ENCODE data around the gene TTI1. TPM values are rescaled to one million over a fixed set of nuclear protein-coding genes. Genes with fewer than 3 reads are reported as not detected.
"Not testable (repeated sequence)": the region's sequence is repeated elsewhere in the genome, so short reads cannot be mapped to it uniquely, and the experiment has no call there.

Gene TTI1
- polyA plus RNA-seq, 1 donor = 16.8 TPM

- no peak for DNase-seq (ENCODE audit: low read depth)
These were observed 63.1 kb downstream of the TTI1 start for GRCh38 chr20:37969949-37970855.

- no peak for DNase-seq (ENCODE audit: low read depth)
These were observed 64.3 kb downstream of the TTI1 start for GRCh38 chr20:37968841-37969401.

- not testable (repeated sequence) for DNase-seq (ENCODE audit: low read depth)
These were observed 69.8 kb downstream of the TTI1 start for GRCh38 chr20:37963483-37963882.

- no peak for DNase-seq (ENCODE audit: low read depth)
These were observed 72.2 kb downstream of the TTI1 start for GRCh38 chr20:37961066-37961465.

DNA sequence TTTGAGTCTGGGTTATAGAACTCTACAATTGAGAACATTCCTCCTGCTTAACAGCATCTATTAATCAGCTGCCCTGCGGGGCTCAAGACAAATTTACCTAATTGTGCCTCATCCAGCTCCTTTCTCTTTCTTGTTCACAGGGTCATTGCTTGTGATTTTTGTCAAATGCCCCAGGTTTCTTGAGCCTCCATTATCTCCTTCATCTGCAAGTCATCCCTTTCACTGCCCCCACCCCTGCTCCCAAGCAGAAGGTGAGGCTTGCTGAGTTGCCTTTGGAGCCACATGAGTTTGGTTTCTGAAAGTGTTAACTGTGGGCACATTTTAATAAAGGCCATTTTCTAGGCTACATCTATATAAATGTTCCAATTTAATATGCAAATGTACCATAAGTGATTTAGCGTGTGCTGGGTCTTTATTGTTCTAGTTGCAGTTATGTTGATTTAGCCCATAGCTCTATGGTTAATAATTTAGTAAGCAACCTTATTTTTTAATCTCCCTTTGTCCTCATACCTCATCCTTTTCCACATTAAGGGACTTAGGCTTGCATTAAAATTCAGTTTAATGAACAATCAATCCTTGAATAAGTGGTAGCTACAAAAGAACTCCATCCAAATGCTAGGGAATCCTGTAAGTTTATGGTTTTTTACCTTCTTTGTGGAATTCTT lies 74.3 kb downstream of the TTI1 start:
- no peak for DNase-seq (ENCODE audit: low read depth)

DNA sequence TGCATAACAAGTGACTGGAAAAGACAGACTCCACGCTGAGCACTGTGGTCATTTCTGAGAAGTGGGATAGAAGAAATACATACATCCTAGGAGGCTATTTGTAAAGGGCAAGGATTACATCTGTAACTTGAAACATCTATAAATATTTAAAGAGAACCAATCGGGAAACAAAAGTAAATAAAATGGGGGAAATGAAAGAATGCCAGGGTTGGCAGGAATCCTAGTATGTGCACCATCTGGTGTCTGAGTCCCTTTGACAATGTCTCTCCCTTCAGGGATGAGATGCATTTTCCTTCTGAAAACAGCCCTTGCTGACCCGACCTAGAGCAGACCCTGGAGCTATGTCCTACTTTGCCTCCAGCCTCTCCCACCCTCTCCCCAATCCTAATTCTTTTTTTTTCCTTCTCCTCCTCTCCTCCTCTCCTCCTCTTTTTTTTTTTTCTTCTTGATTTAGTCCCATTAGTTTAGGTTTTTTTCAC lies 77.1 kb downstream of the TTI1 start:
- no peak for DNase-seq (ENCODE audit: low read depth)

- DNase-seq (ENCODE audit: low read depth) = no peak
These were observed 77.7 kb downstream of the TTI1 start for GRCh38 chr20:37955511-37955910.

- DNase-seq (ENCODE audit: low read depth) = no peak
These were observed 78.6 kb downstream of the TTI1 start for GRCh38 chr20:37954626-37955025.

GRCh38 chr20:37954190-37954589 lies 79.1 kb downstream of the TTI1 start:
- no peak for DNase-seq (ENCODE audit: low read depth)

GRCh38 chr20:37948956-37949355 lies 84.3 kb downstream of the TTI1 start:
- DNase-seq (ENCODE audit: low read depth) = no peak

DNA sequence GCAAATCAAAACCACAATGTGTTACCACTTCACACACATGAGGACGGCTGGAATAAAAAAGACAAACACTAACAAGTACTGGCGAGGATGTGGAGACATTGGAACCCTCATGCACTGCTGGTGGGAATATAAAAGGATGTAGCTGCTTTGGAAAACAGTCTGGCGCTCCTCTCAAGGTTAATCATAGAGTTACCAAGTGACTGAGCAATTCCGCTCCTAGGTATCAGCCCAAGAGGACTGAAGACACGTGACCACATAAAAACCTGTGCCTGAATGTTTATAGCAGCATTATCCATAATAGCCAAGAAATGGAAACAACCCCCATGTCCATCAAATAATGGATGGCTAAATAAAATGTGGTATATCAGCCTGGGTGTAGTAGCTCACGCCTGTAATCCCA lies 85.3 kb downstream of the TTI1 start:
- no peak for DNase-seq (ENCODE audit: low read depth)

DNA sequence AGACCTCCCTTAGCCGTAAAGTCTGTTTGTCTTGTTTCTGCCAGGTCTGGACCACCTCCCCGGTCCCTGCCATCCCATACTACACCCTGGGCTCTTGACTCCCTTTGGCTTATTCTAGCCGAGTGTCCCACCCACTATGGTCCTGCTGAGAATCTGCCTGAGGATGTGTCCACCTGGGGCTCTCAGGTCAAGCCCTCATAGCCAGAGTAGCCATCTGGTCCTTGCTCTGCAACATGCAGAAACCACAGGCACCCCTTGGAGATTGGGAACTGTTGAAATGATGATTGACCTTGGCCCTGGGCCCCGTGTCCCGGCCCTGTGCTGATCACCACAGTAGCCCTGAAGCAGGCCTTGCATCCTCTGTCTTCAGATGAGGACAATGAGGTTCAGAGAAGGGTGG lies 86.3 kb downstream of the TTI1 start:
- DNase-seq (ENCODE audit: low read depth) = no peak

GRCh38 chr20:37945091-37945547 lies 88.1 kb downstream of the TTI1 start:
- no peak for DNase-seq (ENCODE audit: low read depth)

DNA sequence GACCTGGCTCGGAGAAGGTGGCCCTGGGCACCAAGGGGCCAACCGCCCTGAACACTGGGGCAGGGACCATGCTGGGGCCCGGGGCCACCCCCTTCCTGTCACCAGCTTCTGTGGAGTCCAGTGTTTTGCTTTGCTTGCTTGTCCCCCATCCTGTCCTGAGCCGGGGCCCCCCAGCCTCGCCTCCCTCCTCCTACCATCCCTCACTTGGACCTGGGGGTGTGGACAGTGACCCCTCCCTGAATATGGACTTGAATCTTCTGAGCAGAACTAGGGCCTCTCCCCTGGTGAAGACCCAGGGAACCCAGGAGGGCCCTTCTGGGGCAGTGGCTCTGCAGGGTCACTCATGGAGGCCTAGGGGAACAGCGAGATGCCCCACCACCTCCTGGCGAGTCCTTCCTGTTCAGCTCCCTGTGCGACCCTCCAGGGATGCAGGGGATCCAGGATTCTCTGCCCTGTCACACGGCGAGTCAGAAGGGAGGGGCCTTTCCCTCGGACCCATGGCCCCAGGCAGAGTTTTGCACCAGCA lies 88.7 kb downstream of the TTI1 start:
- no peak for DNase-seq (ENCODE audit: low read depth)

GRCh38 chr20:37943501-37944455 lies 89.5 kb downstream of the TTI1 start:
- no peak for DNase-seq (ENCODE audit: low read depth)

DNA sequence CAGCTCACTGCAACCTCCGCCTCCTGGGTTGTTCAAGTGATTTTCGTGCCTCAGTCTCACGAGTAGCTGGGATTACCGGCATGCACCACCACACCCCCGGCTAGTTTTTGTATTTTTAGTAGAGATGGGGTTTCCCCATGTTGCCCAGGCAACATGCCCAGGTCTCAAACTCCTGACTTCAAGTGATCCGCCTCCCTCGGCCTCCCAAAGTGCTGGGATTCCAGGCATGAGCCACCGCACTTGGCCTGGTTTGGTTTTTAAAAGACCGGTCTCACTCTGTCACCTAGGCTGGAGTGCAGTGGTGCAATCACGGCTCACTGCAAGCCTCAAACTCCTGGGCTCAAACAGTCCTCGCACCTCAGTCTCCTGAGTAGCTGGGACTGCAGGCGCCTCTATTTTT lies 90.2 kb downstream of the TTI1 start:
- no peak for DNase-seq (ENCODE audit: low read depth)

DNA sequence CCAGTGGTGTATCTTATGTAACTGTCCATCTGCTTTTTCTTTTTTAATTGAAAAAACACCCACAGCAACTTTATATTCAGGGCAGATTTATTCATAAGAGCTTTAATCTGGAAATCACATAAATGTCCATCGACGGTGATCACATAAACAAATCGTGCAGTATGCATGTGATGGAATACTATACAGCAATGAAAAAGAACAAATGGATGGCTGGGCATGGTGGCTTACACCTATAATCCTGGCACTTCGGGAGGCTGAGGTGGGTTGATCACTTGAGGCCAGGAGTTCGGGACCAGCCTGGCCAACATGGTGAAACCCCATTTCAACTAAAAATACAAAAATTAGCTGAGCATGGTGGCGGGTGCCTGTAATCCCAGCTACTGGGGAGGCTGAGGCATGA lies 91.3 kb downstream of the TTI1 start:
- no peak for DNase-seq (ENCODE audit: low read depth)

DNA sequence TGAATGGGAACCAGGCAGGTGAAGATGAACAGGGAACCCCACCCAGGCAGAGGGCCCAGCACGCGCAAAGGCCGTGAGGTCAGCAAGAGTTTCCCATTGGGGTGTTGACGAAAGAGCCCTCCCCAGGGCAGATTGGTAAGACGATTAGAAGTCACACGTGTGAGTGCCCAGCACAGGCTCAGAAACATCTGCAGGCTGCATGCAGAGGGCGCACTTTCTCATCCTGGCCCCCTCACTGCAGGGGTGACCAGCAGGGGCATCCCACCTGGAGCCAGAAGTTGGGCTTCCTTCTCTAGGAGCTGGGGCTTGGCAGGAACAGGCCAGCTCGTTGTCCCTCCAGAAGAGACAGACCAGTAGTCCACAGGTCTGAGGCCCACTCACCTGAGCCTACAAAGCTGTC lies 91.9 kb downstream of the TTI1 start:
- DNase-seq (ENCODE audit: low read depth) = no peak

DNA sequence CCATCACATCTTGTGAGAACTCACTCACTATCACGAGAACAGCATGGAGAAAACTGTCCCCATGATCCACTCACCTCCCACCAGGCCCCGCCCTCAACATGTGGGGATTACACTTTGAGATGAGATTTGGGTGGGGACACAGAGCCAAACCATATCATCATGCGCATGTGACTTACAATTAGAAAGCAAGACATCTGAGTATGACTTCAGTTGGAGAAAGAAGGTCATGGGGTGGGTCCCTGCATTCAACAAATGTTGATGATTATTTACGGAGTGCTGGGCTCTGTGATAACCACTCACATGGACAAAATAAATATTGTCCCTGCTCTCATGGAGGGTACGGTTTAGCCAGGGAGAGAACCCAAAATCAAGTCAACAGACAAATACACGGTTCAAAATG lies 92.4 kb downstream of the TTI1 start:
- no peak for DNase-seq (ENCODE audit: low read depth)

DNA sequence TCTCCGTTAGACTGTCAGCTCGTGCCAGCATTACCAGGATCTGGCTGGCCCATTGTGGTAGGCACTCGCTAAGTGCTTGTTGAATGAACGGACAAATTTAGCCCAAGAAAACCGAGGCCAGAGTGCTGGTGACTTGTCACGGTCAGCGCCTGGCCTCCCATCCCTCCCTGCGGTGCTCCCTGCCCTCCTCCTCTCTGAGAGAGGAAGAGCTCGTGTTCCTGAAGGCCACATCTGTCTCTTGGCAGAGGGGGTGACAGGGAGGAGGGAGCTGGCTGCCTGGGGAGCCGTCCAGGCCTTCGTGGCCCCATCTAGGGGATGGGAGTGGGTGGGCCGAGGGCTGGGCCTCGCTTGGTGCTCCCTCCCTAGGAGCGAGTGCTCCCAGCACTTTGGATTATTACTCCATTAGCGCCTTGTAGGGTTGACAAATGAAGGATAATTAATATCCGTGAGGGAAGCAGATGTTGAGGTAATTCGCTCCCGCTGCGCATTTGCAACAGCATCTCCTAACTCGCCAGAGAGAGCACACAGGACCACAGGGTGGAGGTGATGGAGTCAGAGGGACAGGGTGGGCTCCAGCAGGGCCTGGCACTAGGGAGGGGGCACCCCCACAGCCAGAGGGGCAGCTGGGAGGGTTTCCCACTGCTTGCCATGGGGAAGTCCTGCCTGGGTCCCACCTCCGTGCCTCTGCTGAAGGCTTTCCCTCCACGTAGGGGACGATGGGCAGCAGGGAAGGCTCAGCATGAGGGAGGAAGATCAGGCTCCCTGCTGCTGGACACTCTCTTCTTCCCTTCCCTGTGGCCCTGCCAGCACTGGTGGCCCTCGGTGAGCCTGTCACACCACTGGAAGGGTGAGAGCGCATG lies 93.3 kb downstream of the TTI1 start:
- no peak for DNase-seq (ENCODE audit: low read depth)
